Nasal cavity respiratory epithelium epithelial cell of viscerocranial mucosa (primary cell): ENCODE data around the gene SLC26A6. TPM values are rescaled to one million over a fixed set of nuclear protein-coding genes. Genes with fewer than 3 reads are reported as not detected.

ENCODE experiments used
- total RNA-seq: library from RNA; depleted of rRNA; stranded (reverse); fragments of >200 nt; gene quantifications from 2 replicates; pipeline ENCODE4 v1.2.3, GENCODE V29; 2014

Gene SLC26A6
- 22.2 and 33.1 TPM in 2 replicates for total RNA-seq

GRCh38 chr3:48635222-48636021, at the start of gene SLC26A6:
Gene SLC26A6, minus strand, starts transcription at chr3:48635461. Its CDS starts 68 bp downstream, at chr3:48635393.

GRCh38 chr3:48662753-48663488, 27.7 kb upstream of the SLC26A6 start, which contains the start of gene CELSR3:
Gene CELSR3, minus strand, starts transcription at chr3:48662886. Its CDS starts 252 bp downstream, at chr3:48662634.

GRCh38 chr3:48621461-48621869, 13.8 kb downstream of the SLC26A6 start, which contains the start of gene TMEM89:
Gene TMEM89, minus strand, starts transcription at chr3:48621769. Its CDS starts 13 bp downstream, at chr3:48621756.

GRCh38 chr3:48609088-48610005, 25.9 kb downstream of the SLC26A6 start, which contains the start of gene UQCRC1:
Gene UQCRC1, minus strand, starts transcription at chr3:48609646. Its CDS starts 26 bp downstream, at chr3:48609620.

GRCh38 chr3:48595075-48595525, 40.2 kb downstream of the SLC26A6 start, which contains the start of gene COL7A1:
Gene COL7A1, minus strand, starts transcription at chr3:48595329. Its CDS starts 170 bp downstream, at chr3:48595159.

Other genes with a start within 250 kb of the SLC26A6 start
- gene PLXNB1, start 205.4 kb downstream of the SLC26A6 start, total RNA-seq = 49.9 and 257 TPM in 2 replicates
- 44.0 and 70.4 TPM in 2 replicates for gene CCDC51, start 195.3 kb downstream of the SLC26A6 start, total RNA-seq
- 224 and 359 TPM in 2 replicates for gene TMA7, start 195.2 kb downstream of the SLC26A6 start, total RNA-seq
- gene ATRIP, start 188.7 kb downstream of the SLC26A6 start, total RNA-seq = 5.1 and 5.4 TPM in 2 replicates
- 109 and 119 TPM in 2 replicates for gene SHISA5, start 131.3 kb downstream of the SLC26A6 start, total RNA-seq
- 4.4 and 15.7 TPM in 2 replicates for gene PFKFB4, start 78.7 kb downstream of the SLC26A6 start, total RNA-seq
- gene UCN2, start 71.7 kb downstream of the SLC26A6 start, total RNA-seq = 2.4 and 12.2 TPM in 2 replicates
- 121 and 420 TPM in 2 replicates for gene COL7A1, start 40.1 kb downstream of the SLC26A6 start, total RNA-seq
- gene UQCRC1, start 25.8 kb downstream of the SLC26A6 start, total RNA-seq = 438 and 594 TPM in 2 replicates
- not detected in 2 replicates for gene TMEM89, start 13.7 kb downstream of the SLC26A6 start, total RNA-seq
- gene CELSR3, start 27.4 kb upstream of the SLC26A6 start, total RNA-seq = 1.8 and 2.1 TPM in 2 replicates
- gene NCKIPSD, start 50.5 kb upstream of the SLC26A6 start, total RNA-seq = 12.3 and 14.3 TPM in 2 replicates
- gene IP6K2, start 81.8 kb upstream of the SLC26A6 start, total RNA-seq = 40.3 and 76.5 TPM in 2 replicates
- 32.0 and 44.1 TPM in 2 replicates for gene PRKAR2A, start 212.4 kb upstream of the SLC26A6 start, total RNA-seq